H9 (cell line): ENCODE measurements around the gene HLA-A. TPM values are rescaled to one million over a fixed set of nuclear protein-coding genes. Genes with fewer than 3 reads are reported as not detected.

Experiments used
- DNase-seq: peaks from one replicate; pipeline ENCODE4 v3.0.0-alpha.2; 2017
- H2AFZ ChIP-seq: one replicate; pipeline ENCODE4 v1.6.1; 2013; ENCODE audit warnings: mild to moderate bottlenecking, low read length, control low read depth, moderate library complexity
- H2AK5ac ChIP-seq: 2 replicates; pipeline ENCODE4 v1.6.1; 2013; ENCODE audit warnings: low read length, control low read depth, mixed read lengths; ENCODE audit not compliant: insufficient read length
- H2BK120ac ChIP-seq: one replicate; pipeline ENCODE4 v1.6.1; 2013; ENCODE audit warnings: low read depth, mild to moderate bottlenecking, low read length, control low read depth, inconsistent platforms; ENCODE audit not compliant: poor library complexity, severe bottlenecking
- H2BK12ac ChIP-seq: 2 replicates; pipeline ENCODE4 v1.6.1; 2013; ENCODE audit warnings: low read length, control low read depth, mixed read lengths, low read depth; ENCODE audit not compliant: insufficient read length
- H2BK15ac ChIP-seq: 2 replicates; pipeline ENCODE4 v1.6.1; 2013; ENCODE audit warnings: low read depth, low read length, control low read depth
- H2BK20ac ChIP-seq: one replicate; pipeline ENCODE4 v1.6.1; 2013; ENCODE audit warnings: low read depth, mild to moderate bottlenecking, low read length, control low read depth, inconsistent platforms; ENCODE audit not compliant: poor library complexity, severe bottlenecking
- H2BK5ac ChIP-seq: 2 replicates; pipeline ENCODE4 v1.6.1; 2013; ENCODE audit warnings: low read length, control low read depth, mixed read lengths; ENCODE audit not compliant: insufficient read length
- H3K14ac ChIP-seq: 2 replicates; pipeline ENCODE4 v1.6.1; 2013; ENCODE audit warnings: low read length, control low read depth; ENCODE audit not compliant: insufficient read depth
- H3K18ac ChIP-seq: 2 replicates; pipeline ENCODE4 v1.6.1; 2013; ENCODE audit warnings: low read depth, mild to moderate bottlenecking, mixed read lengths, low read length, control low read depth; ENCODE audit not compliant: insufficient read length
- H3K23ac ChIP-seq: 2 replicates; pipeline ENCODE4 v1.6.1; 2013; ENCODE audit warnings: low read length, control low read depth, mixed read lengths, low read depth; ENCODE audit not compliant: insufficient read length
- H3K23me2 ChIP-seq: 2 replicates; pipeline ENCODE4 v1.6.1; 2013; ENCODE audit warnings: low read depth, mild to moderate bottlenecking, mixed read lengths, low read length, control low read depth; ENCODE audit not compliant: insufficient read length, poor library complexity, severe bottlenecking
- H3K27ac ChIP-seq: 2 replicates; pipeline ENCODE4 v1.5.1; 2013; ENCODE audit warnings: low read length, control low read depth, mixed read lengths, low read depth; ENCODE audit not compliant: insufficient read length
- H3K27me3 ChIP-seq: 2 replicates; pipeline ENCODE4 v1.6.1; 2013; ENCODE audit warnings: low read length, control low read depth, inconsistent platforms; ENCODE audit not compliant: insufficient read depth
- H3K4ac ChIP-seq: 2 replicates; pipeline ENCODE4 v1.6.1; 2013; ENCODE audit warnings: low read depth, mild to moderate bottlenecking, control low read depth, inconsistent platforms, low read length, moderate library complexity
- H3K4me1 ChIP-seq: 2 replicates; pipeline ENCODE4 v1.6.1; 2013; ENCODE audit warnings: low read length, control low read depth, inconsistent platforms; ENCODE audit not compliant: insufficient read depth
- H3K4me2 ChIP-seq: 2 replicates; pipeline ENCODE4 v1.6.1; 2013; ENCODE audit warnings: low read length, control low read depth, mixed read lengths; ENCODE audit not compliant: insufficient read length, insufficient read depth
- H3K56ac ChIP-seq: 2 replicates; pipeline ENCODE4 v1.6.1; 2013; ENCODE audit warnings: low read depth, mild to moderate bottlenecking, mixed read lengths, low read length, control low read depth; ENCODE audit not compliant: insufficient read length
- H3K79me1 ChIP-seq: 2 replicates; pipeline ENCODE4 v1.6.1; 2013; ENCODE audit warnings: low read depth, mild to moderate bottlenecking, moderate library complexity, low read length, control low read depth, inconsistent platforms; ENCODE audit not compliant: insufficient read depth, poor library complexity, severe bottlenecking
- H3K79me2 ChIP-seq: 2 replicates; pipeline ENCODE4 v1.6.1; 2013; ENCODE audit warnings: low read length, control low read depth, inconsistent platforms; ENCODE audit not compliant: insufficient read depth
- H3K9ac ChIP-seq: 2 replicates; pipeline ENCODE4 v1.6.1; 2013; ENCODE audit warnings: low read length, control low read depth, mixed read lengths; ENCODE audit not compliant: insufficient read length; ENCODE audit errors: extremely low read depth
- H3K9me3 ChIP-seq: one replicate; pipeline ENCODE4 v1.6.1; 2013; ENCODE audit warnings: low read depth, low read length, inconsistent platforms; ENCODE audit not compliant: control insufficient read depth
- H3T11ph ChIP-seq: one replicate; pipeline ENCODE4 v1.6.1; 2013; ENCODE audit warnings: mild to moderate bottlenecking, low read length, control low read depth, inconsistent platforms
- H4K20me1 ChIP-seq: one replicate; pipeline ENCODE4 v1.6.1; 2013; ENCODE audit not compliant: control insufficient read depth, insufficient read length, insufficient read depth
- H4K5ac ChIP-seq: 2 replicates; pipeline ENCODE4 v1.6.1; 2013; ENCODE audit warnings: low read depth, mild to moderate bottlenecking, mixed read lengths, low read length, control low read depth; ENCODE audit not compliant: insufficient read length
- H4K8ac ChIP-seq: replicated peaks from 2 replicates; pipeline ENCODE4 v1.6.1; 2013; ENCODE audit warnings: low read length, control low read depth, mixed read lengths, low read depth; ENCODE audit not compliant: insufficient read length
- H4K91ac ChIP-seq: 2 replicates; pipeline ENCODE4 v1.6.1; 2013; ENCODE audit warnings: low read depth, mild to moderate bottlenecking, moderate library complexity, mixed read lengths, low read length, control low read depth; ENCODE audit not compliant: insufficient read length
- H3K27ac Mint-ChIP-seq, 3 experiments: 2 replicates in 2 of 3; 3 replicates in 1 of 3; pipeline ENCODE4 v1.8.0; 2020 to 2021; ENCODE audit warnings: mixed read lengths in 3 of 3, mild to moderate bottlenecking in 1 of 3, moderate library complexity in 1 of 3
- H3K27me3 Mint-ChIP-seq: 2 replicates; pipeline ENCODE4 v1.8.0; 2021; ENCODE audit warnings: low read depth, mild to moderate bottlenecking, moderate library complexity, mixed read lengths
- H3K36me3 Mint-ChIP-seq, 3 experiments: 2 replicates in 2 of 3; 3 replicates in 1 of 3; pipeline ENCODE4 v1.8.0; 2020 to 2021; ENCODE audit warnings: low read depth in 3 of 3, mixed read lengths in 3 of 3; ENCODE audit not compliant: insufficient read depth in 1 of 3
- H3K4me1 Mint-ChIP-seq, 2 experiments: 2 replicates each; pipeline ENCODE4 v1.8.0; 2020; ENCODE audit warnings: mixed read lengths in 2 of 2
- H3K4me3 Mint-ChIP-seq, 2 experiments: 2 replicates in 1 of 2; 3 replicates in 1 of 2; pipeline ENCODE4 v1.8.0; 2020 to 2021; ENCODE audit warnings: mild to moderate bottlenecking in 2 of 2, mixed read lengths in 2 of 2, moderate library complexity in 1 of 2
- H3K9me3 Mint-ChIP-seq, 2 experiments: 2 replicates in 1 of 2; 3 replicates in 1 of 2; pipeline ENCODE4 v1.8.0; 2020; ENCODE audit warnings: mild to moderate bottlenecking in 2 of 2, mixed read lengths in 2 of 2, moderate library complexity in 1 of 2
- CTCF ChIP-seq: fragments of 200-600 bp; sonication (generic); conservative IDR thresholded peaks from 3 replicates; pipeline ENCODE4 v1.8.0; 2021; ENCODE audit warnings: antibody characterized with exemption, mild to moderate bottlenecking
- WGBS: extraction: QIAGEN DNeasy Blood & Tissue Kit; methylation state at CpG from one replicate; pipeline ENCODE4 v1.1.7; 2013; ENCODE audit warnings: missing lambda C conversion rate, low lambda C conversion rate, mixed read lengths; ENCODE audit not compliant: insufficient read length; ENCODE audit errors: extremely low coverage; 5-methylcytosine and 5-hydroxymethylcytosine counted together
- total RNA-seq: library from RNA; stranded (reverse); gene quantifications from 2 replicates; pipeline ENCODE4 v1.2.1, GENCODE V29; 2021

The HLA-A gene
- total RNA-seq, 1 experiment from 2014 or later = 248 TPM

- no CpG with 5 or more reads among the region's 16 CpGs for WGBS
These were observed 15.1 kb upstream of the HLA-A start for GRCh38 chr6:29927275-29927569.

More at GRCh38 chr6:29927275-29927569, 15.1 kb upstream of the HLA-A start:
- TF ChIP-seq CTCF = no peak
- no peaks in the 10 kb centered on the region for H3K79me1 ChIP-seq
- no peak overlapping the region for H2BK120ac ChIP-seq
- no peak overlapping the region for H3T11ph ChIP-seq
- no peak overlapping the region for H3K4ac ChIP-seq
- no peak overlapping the region for H3K9ac ChIP-seq
- no peak overlapping the region for H4K8ac ChIP-seq
- no peak overlapping the region; a peak in 1 of 7 replicates for H3K27ac Mint-ChIP-seq
- no peak overlapping the region for H3K56ac ChIP-seq
- no peak overlapping the region for H3K23ac ChIP-seq
- DNase-seq = no peak
- no peak overlapping the region for H3K4me3 Mint-ChIP-seq
- no peak overlapping the region for H2BK12ac ChIP-seq
- no peaks in the 10 kb centered on the region for H3K23me2 ChIP-seq
- peaks cover 4% of the 10 kb centered on the region; the same call in 1 of the 2 replicates for H3K27me3 Mint-ChIP-seq
- H3K14ac ChIP-seq = peak overlapping the region; percentile 70; the same call in 1 of the 2 replicates
- no peak overlapping the region for H4K91ac ChIP-seq
- H2AFZ ChIP-seq = no peak overlapping the region
- H3K4me1 ChIP-seq = no peaks in the 10 kb centered on the region
- peaks cover 0 to 10% (median 0%) of the 10 kb centered on the region in 3 experiments; a peak in 3 of 7 replicates for H3K36me3 Mint-ChIP-seq
- no peaks in the 10 kb centered on the region for H3K27me3 ChIP-seq
- no peak overlapping the region for H2AK5ac ChIP-seq
- no peak overlapping the region for H3K27ac ChIP-seq
- H2BK20ac ChIP-seq = no peak overlapping the region
- H3K4me1 Mint-ChIP-seq = peaks cover 0 to 4% of the 10 kb centered on the region in 2 experiments; a peak in 2 of 4 replicates
- peaks cover 10 to 15% of the 10 kb centered on the region in 2 experiments; a peak in 4 of 5 replicates for H3K9me3 Mint-ChIP-seq
- H3K4me2 ChIP-seq = no peak overlapping the region
- no peak overlapping the region for H2BK15ac ChIP-seq
- no peak overlapping the region for H3K18ac ChIP-seq
- H4K20me1 ChIP-seq = no peaks in the 10 kb centered on the region
- no peaks in the 10 kb centered on the region for H3K79me2 ChIP-seq
- H4K5ac ChIP-seq = no peak overlapping the region
- no peaks in the 10 kb centered on the region for H3K9me3 ChIP-seq
- no peak overlapping the region for H2BK5ac ChIP-seq
